Breast epithelium (tissue), 4 donors: ENCODE measurements around the gene NDUFB3. TPM values are rescaled to one million over a fixed set of nuclear protein-coding genes. Genes with fewer than 3 reads are reported as not detected.

ENCODE experiments used
- DNase-seq, 2 donors: peaks; one replicate each; pipeline ENCODE4 v3.0.0-alpha.2; 2019; ENCODE audit warnings: low spot score in 2 of 2
- H3K27ac ChIP-seq, 2 donors: fragments of 200-600 bp; sonication (generic) in 1 of 2; one replicate each; pipeline ENCODE4 v1.5.1; 2016 to 2019; ENCODE audit warnings: mild to moderate bottlenecking in 1 of 2
- H3K27me3 ChIP-seq, 2 donors: fragments of 200-600 bp; sonication (generic) in 1 of 2; one replicate each; pipeline versions ENCODE4 v1.5.1 to v1.6.0; 2017 to 2019; ENCODE audit warnings: control low read depth in 1 of 2, mild to moderate bottlenecking in 1 of 2
- H3K36me3 ChIP-seq: fragments of 200-600 bp; one replicate; pipeline ENCODE4 v1.5.1; 2019
- H3K4me1 ChIP-seq, 2 donors: fragments of 200-600 bp; sonication (generic); one replicate each; pipeline ENCODE4 v1.5.1; 2016 to 2019; ENCODE audit warnings: control low read depth in 1 of 2
- H3K4me3 ChIP-seq, 3 donors: fragments of 200-600 bp; sonication (generic); 1 replicate in 2 of 3; 2 replicates in 1 of 3; pipeline ENCODE4 v1.5.1; 2016 to 2019; ENCODE audit warnings: mild to moderate bottlenecking in 3 of 3, moderate library complexity in 2 of 3
- H3K9me3 ChIP-seq, 2 donors: fragments of 200-600 bp; sonication (generic) in 1 of 2; one replicate each; pipeline ENCODE4 v1.5.1; 2016 to 2019; ENCODE audit warnings: control low read depth in 1 of 2
- CTCF ChIP-seq, 3 donors: fragments of 450-650 bp; IDR thresholded peaks; one replicate each; pipeline ENCODE4 v1.5.1; 2016 to 2017; ENCODE audit warnings: antibody characterized with exemption in 3 of 3, mild to moderate bottlenecking in 3 of 3, moderate library complexity in 3 of 3
- POLR2A ChIP-seq: fragments of 450-650 bp; IDR thresholded peaks from one replicate; pipeline ENCODE4 v1.6.1; 2016; ENCODE audit warnings: antibody characterized with exemption, mild to moderate bottlenecking, moderate library complexity
- POLR2AphosphoS5 ChIP-seq, 3 donors: sonication (generic); formaldehyde crosslinking; IDR thresholded peaks; one replicate each; pipeline ENCODE4 v1.6.1; 2017; ENCODE audit warnings: antibody characterized with exemption in 3 of 3
- intact Hi-C: fragments of 100-400 bp; cut with DNase I; formaldehyde crosslinking; loops from one replicate; pipeline ENCODE4 v1.15.1; 2023; ENCODE audit warnings: low total_unique reads
- total RNA-seq, 3 donors: library from RNA; depleted of rRNA; stranded (reverse); fragments of >200 nt; gene quantifications; one replicate each; pipeline ENCODE4 v1.1.0, GENCODE V29; 2016

NDUFB3 gene
- total RNA-seq, 3 donors from 2014 or later, result 40.8 to 51.5 (median 41.4) TPM

GRCh38 chr2:201100497-201100896 is 28.7 kb downstream of the NDUFB3 start:
- no peaks in the 10 kb centered on the region for H3K9me3 ChIP-seq
- no peak overlapping the region for H3K4me3 ChIP-seq
- H3K4me1 ChIP-seq, result no peaks in the 10 kb centered on the region
- no peaks in the 10 kb centered on the region for H3K27me3 ChIP-seq
- no peak for DNase-seq
- no peak for TF ChIP-seq POLR2A
- TF ChIP-seq CTCF (IDR thresholded peaks at IDR 0.05), result no peak
- TF ChIP-seq POLR2AphosphoS5 (IDR thresholded peaks at IDR 0.05), result no peak
- intact Hi-C loops, result no loop called here
- H3K36me3 ChIP-seq, result no peaks in the 10 kb centered on the region
- H3K27ac ChIP-seq, result no peak overlapping the region

GRCh38 chr2:201105759-201106158 is 34.0 kb downstream of the NDUFB3 start:
- intact Hi-C loops, result no loop called here
- DNase-seq, result no peak

GRCh38 chr2:201107624-201108023 is 35.8 kb downstream of the NDUFB3 start:
- TF ChIP-seq POLR2AphosphoS5 (IDR thresholded peaks at IDR 0.05) (no peak), POLR2A (no peak), CTCF (IDR thresholded peaks at IDR 0.05) (no peak)
- Histone ChIP-seq H3K27ac (no peak overlapping the region), H3K4me3 (no peak overlapping the region), H3K9me3 (no peaks in the 10 kb centered on the region), H3K4me1 (no peaks in the 10 kb centered on the region), H3K36me3 (no peaks in the 10 kb centered on the region), H3K27me3 (no peaks in the 10 kb centered on the region)
- intact Hi-C loops, result no loop called here
- DNase-seq, result no peak

More at GRCh38 chr2:201105759-201106158, 34.0 kb downstream of the NDUFB3 start:
- Histone ChIP-seq H3K27me3 (no peaks in the 10 kb centered on the region), H3K9me3 (no peaks in the 10 kb centered on the region), H3K4me3 (no peak overlapping the region), H3K36me3 (no peaks in the 10 kb centered on the region), H3K27ac (no peak overlapping the region), H3K4me1 (no peaks in the 10 kb centered on the region)
- TF ChIP-seq POLR2A, result no peak
- TF ChIP-seq POLR2AphosphoS5 (IDR thresholded peaks at IDR 0.05), result no peak
- TF ChIP-seq CTCF (IDR thresholded peaks at IDR 0.05), result no peak

GRCh38 chr2:201108341-201108740 is 36.5 kb downstream of the NDUFB3 start:
- Histone ChIP-seq H3K36me3 (no peaks in the 10 kb centered on the region), H3K4me1 (no peaks in the 10 kb centered on the region), H3K27ac (no peak overlapping the region), H3K9me3 (no peaks in the 10 kb centered on the region), H3K4me3 (no peak overlapping the region), H3K27me3 (no peaks in the 10 kb centered on the region)
- TF ChIP-seq CTCF (IDR thresholded peaks at IDR 0.05) (no peak), POLR2AphosphoS5 (IDR thresholded peaks at IDR 0.05) (no peak), POLR2A (no peak)
- intact Hi-C loops, result no loop called here
- DNase-seq, result no peak

GRCh38 chr2:201109186-201109585 is 37.4 kb downstream of the NDUFB3 start:
- Histone ChIP-seq H3K4me1 (no peaks in the 10 kb centered on the region), H3K27ac (no peak overlapping the region), H3K4me3 (no peak overlapping the region), H3K9me3 (no peaks in the 10 kb centered on the region), H3K27me3 (no peaks in the 10 kb centered on the region), H3K36me3 (no peaks in the 10 kb centered on the region)
- TF ChIP-seq POLR2A (no peak), CTCF (IDR thresholded peaks at IDR 0.05) (no peak), POLR2AphosphoS5 (IDR thresholded peaks at IDR 0.05) (no peak)
- intact Hi-C loops, result no loop called here
- DNase-seq, result no peak
